WTC11 (cell line): ENCODE measurements around the gene AKAP13. TPM values are rescaled to one million over a fixed set of nuclear protein-coding genes. Genes with fewer than 3 reads are reported as not detected.

Experiments used
- ATAC-seq: fragments of 200-7000 bp; cut with Tn5 transposase; 2 replicates; pipeline ENCODE4 v1.10.0; 2021; ENCODE audit warnings: mild to moderate bottlenecking, moderate library complexity
- CTCF ChIA-PET: fragments of 300-600 bp; sonication (Branson Sonifier 250); formaldehyde crosslinking; loops from one replicate; lab custom pipeline; 2021; ENCODE audit warnings: antibody characterized with exemption; lab: Charles Lee
- POLR2A ChIA-PET: fragments of 350-600 bp; sonication (Branson Sonifier 250); formaldehyde crosslinking; loops from one replicate; lab custom pipeline; 2021; ENCODE audit warnings: antibody characterized with exemption; lab: Charles Lee
- DNase-seq: peaks from one replicate; pipeline ENCODE4 v3.0.0; 2021; ENCODE audit warnings: low spot score
- H3K27ac Mint-ChIP-seq: 2 replicates; pipeline ENCODE4 v1.8.0; 2021; ENCODE audit warnings: mixed read lengths
- H3K27me3 Mint-ChIP-seq: 2 replicates; pipeline ENCODE4 v1.8.0; 2021; ENCODE audit warnings: low read depth, mild to moderate bottlenecking, moderate library complexity, mixed read lengths
- H3K36me3 Mint-ChIP-seq: 2 replicates; pipeline ENCODE4 v1.8.0; 2021; ENCODE audit warnings: mixed read lengths
- H3K4me1 Mint-ChIP-seq: 2 replicates; pipeline ENCODE4 v1.8.0; 2022; ENCODE audit warnings: mixed read lengths
- H3K4me3 Mint-ChIP-seq: 2 replicates; pipeline ENCODE4 v1.8.0; 2021; ENCODE audit warnings: mild to moderate bottlenecking, moderate library complexity, mixed read lengths
- H3K9me3 Mint-ChIP-seq: 2 replicates; pipeline ENCODE4 v1.8.0; 2021; ENCODE audit warnings: mixed read lengths
- ATF1 ChIP-seq: sonication (generic); formaldehyde crosslinking; IDR thresholded peaks from 2 replicates; pipeline ENCODE4 v1.8.1; 2023; ENCODE audit warnings: mild to moderate bottlenecking, moderate library complexity, missing genetic modification reagents
- CREM ChIP-seq: sonication (generic); formaldehyde crosslinking; IDR thresholded peaks from 2 replicates; pipeline ENCODE4 v1.8.1; 2022; ENCODE audit warnings: mild to moderate bottlenecking, missing genetic modification reagents, moderate library complexity
- HMGA2 ChIP-seq: fragments of 250-450 bp; sonication (Bioruptor Pico); IDR thresholded peaks from 2 replicates; pipeline ENCODE4 v1.4.0; 2021; ENCODE audit warnings: mild to moderate bottlenecking, moderate library complexity
- MYBL2 ChIP-seq: sonication (generic); formaldehyde crosslinking; IDR thresholded peaks from 2 replicates; pipeline ENCODE4 v1.8.1; 2023; ENCODE audit warnings: mild to moderate bottlenecking, moderate library complexity, missing genetic modification reagents
- NFATC4 ChIP-seq: fragments of 250-450 bp; sonication (Bioruptor Pico); IDR thresholded peaks from 2 replicates; pipeline ENCODE4 v1.9.0; 2021; ENCODE audit warnings: mild to moderate bottlenecking
- NFYB ChIP-seq: sonication (generic); formaldehyde crosslinking; conservative IDR thresholded peaks from 2 replicates; pipeline ENCODE4 v1.8.0; 2022; ENCODE audit warnings: low read depth, missing genetic modification reagents
- NR3C1 ChIP-seq: sonication (generic); formaldehyde crosslinking; conservative IDR thresholded peaks from 2 replicates; pipeline ENCODE4 v1.8.1; 2023; ENCODE audit warnings: low read depth, mild to moderate bottlenecking, missing genetic modification reagents
- PRRX2 ChIP-seq: fragments of 250-450 bp; sonication (Bioruptor Pico); IDR thresholded peaks from 2 replicates; pipeline ENCODE4 v1.8.0; 2021; ENCODE audit warnings: mild to moderate bottlenecking
- SP1 ChIP-seq: sonication (generic); formaldehyde crosslinking; conservative IDR thresholded peaks from 2 replicates; pipeline ENCODE4 v1.8.1; 2022; ENCODE audit warnings: missing genetic modification reagents
- TEAD4 ChIP-seq: sonication (generic); formaldehyde crosslinking; IDR thresholded peaks from 2 replicates; pipeline ENCODE4 v1.8.0; 2022; ENCODE audit warnings: mild to moderate bottlenecking, missing genetic modification reagents
- ZNF219 ChIP-seq: sonication (generic); formaldehyde crosslinking; IDR thresholded peaks from 2 replicates; pipeline ENCODE4 v1.8.0; 2023; ENCODE audit warnings: missing genetic modification reagents, mild to moderate bottlenecking, borderline replicate concordance
- ZNF232 ChIP-seq: sonication (generic); formaldehyde crosslinking; IDR thresholded peaks from 2 replicates; pipeline ENCODE4 v1.8.0; 2022; ENCODE audit warnings: mild to moderate bottlenecking, missing genetic modification reagents
- ZNF423 ChIP-seq: fragments of 250-450 bp; sonication (Bioruptor Pico); IDR thresholded peaks from 2 replicates; pipeline ENCODE4 v2.1.2; 2022; ENCODE audit warnings: mild to moderate bottlenecking, moderate library complexity
- total RNA-seq: library from RNA; stranded (reverse); gene quantifications from 3 replicates; pipeline ENCODE4 v1.2.3, GENCODE V29; 2021
- TF ChIP-seq, protein P1 (sequence below): sonication (generic); formaldehyde crosslinking; IDR thresholded peaks from 2 replicates; pipeline ENCODE4 v1.8.1; 2023; ENCODE audit warnings: mild to moderate bottlenecking, missing genetic modification reagents, moderate library complexity
- TF ChIP-seq, protein P2 (sequence below): sonication (generic); formaldehyde crosslinking; IDR thresholded peaks from 2 replicates; pipeline ENCODE4 v1.8.1; 2022; ENCODE audit warnings: low read depth, mild to moderate bottlenecking, moderate library complexity, missing genetic modification reagents, borderline replicate concordance
- TF ChIP-seq, protein P3 (sequence below): sonication (generic); formaldehyde crosslinking; IDR thresholded peaks from 2 replicates; pipeline ENCODE4 v1.8.1; 2023; ENCODE audit warnings: mild to moderate bottlenecking, missing genetic modification reagents

AKAP13 gene
- total RNA-seq, 1 experiment from 2014 or later: 50.3 TPM

DNA sequence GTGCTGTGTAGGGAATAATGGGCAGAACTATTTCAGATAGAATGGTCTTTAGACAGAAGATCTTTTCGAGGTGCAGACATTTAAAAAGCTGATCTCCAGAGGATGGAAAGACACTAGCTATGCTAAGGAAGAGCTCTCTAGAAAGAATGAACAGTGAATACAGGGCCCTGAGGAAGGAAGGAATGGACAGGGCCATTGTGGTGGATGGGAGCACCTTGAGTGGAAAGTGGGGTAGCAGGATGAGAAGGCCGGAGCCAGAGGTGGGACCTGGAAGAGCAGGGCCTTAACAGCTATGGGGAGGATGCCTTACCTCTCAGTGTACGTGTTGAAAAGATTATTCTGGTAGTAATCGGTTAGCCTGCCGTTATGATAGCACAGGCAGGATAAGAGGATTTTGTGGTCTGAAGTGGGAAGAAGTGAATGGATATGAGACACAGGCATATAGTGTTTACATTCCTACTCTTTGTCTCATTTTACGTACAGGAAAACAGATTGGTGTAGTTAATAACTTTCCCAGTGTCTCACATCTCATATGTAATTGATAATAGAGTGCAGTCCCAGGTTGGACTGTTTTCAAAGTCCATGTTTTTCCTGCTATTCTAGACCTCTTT lies 241.9 kb downstream of the AKAP13 start:
- no peak overlapping the region for H3K27ac Mint-ChIP-seq
- CTCF ChIA-PET: no interaction called here
- H3K4me1 Mint-ChIP-seq: no peaks in the 10 kb centered on the region
- TF ChIP-seq, protein P1, sequence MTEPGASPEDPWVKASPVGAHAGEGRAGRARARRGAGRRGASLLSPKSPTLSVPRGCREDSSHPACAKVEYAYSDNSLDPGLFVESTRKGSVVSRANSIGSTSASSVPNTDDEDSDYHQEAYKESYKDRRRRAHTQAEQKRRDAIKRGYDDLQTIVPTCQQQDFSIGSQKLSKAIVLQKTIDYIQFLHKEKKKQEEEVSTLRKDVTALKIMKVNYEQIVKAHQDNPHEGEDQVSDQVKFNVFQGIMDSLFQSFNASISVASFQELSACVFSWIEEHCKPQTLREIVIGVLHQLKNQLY (CRISPR knock-in tag): no peak
- TF ChIP-seq HMGA2 (CRISPR knock-in tag): no peak
- no peak for TF ChIP-seq ATF1 (CRISPR knock-in tag)
- TF ChIP-seq NFYB (CRISPR knock-in tag): no peak
- TF ChIP-seq, protein P2, sequence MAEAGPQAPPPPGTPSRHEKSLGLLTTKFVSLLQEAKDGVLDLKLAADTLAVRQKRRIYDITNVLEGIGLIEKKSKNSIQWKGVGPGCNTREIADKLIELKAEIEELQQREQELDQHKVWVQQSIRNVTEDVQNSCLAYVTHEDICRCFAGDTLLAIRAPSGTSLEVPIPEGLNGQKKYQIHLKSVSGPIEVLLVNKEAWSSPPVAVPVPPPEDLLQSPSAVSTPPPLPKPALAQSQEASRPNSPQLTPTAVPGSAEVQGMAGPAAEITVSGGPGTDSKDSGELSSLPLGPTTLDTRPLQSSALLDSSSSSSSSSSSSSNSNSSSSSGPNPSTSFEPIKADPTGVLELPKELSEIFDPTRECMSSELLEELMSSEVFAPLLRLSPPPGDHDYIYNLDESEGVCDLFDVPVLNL (CRISPR knock-in tag): no peak
- TF ChIP-seq SP1 (CRISPR knock-in tag): no peak
- TF ChIP-seq TEAD4 (CRISPR knock-in tag): no peak
- TF ChIP-seq ZNF423 (CRISPR knock-in tag): no peak
- no peaks in the 10 kb centered on the region for H3K27me3 Mint-ChIP-seq
- no peak overlapping the region for H3K4me3 Mint-ChIP-seq
- no peaks in the 10 kb centered on the region for H3K9me3 Mint-ChIP-seq
- ATAC-seq: no peak
- H3K36me3 Mint-ChIP-seq: no peaks in the 10 kb centered on the region
- no peak for DNase-seq
- POLR2A ChIA-PET: no interaction called here

DNA sequence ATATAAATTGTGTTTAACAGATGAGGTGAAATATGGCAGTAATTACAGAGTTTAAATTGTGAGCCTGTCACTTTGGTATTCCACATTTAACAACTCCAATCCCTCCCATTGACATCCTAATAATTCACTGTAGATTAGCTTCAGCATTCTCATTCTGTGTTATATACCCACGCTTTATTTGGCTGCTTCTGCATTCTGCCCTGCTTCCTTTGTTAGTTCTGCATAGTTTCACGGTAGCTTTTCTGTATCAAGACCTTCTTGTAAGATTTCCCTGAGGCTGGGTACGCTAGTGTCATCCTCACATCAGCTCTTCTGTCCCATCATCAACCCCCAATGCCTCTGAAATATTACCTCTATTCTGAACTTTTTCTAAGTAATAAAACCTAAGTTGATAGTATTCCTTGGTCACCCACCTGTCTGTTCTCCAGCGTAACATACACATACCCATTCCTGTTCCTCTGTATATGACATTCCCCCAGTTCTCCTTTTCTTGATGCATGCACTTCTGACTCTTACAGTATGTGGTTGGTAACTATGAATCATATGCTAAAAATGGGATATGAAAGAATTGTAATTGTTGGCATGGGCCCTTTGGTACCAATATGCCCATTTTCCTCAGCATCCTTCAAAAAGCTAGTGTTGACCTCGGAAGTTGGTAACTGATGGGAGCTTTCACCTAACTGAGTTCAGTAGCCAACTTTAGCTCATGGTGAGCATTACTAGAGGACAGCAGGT lies 243.1 kb downstream of the AKAP13 start:
- ChIA-PET CTCF (interaction anchor here (0.5 to 1.7 kb wide), 3 partner anchors 22 to 327 kb away, joined by 3 to 4 read pairs (median 4); no protein-coding TSS in a partner anchor), POLR2A (no interaction called here)
- TF ChIP-seq MYBL2 (CRISPR knock-in tag): no peak
- TF ChIP-seq, protein P3, sequence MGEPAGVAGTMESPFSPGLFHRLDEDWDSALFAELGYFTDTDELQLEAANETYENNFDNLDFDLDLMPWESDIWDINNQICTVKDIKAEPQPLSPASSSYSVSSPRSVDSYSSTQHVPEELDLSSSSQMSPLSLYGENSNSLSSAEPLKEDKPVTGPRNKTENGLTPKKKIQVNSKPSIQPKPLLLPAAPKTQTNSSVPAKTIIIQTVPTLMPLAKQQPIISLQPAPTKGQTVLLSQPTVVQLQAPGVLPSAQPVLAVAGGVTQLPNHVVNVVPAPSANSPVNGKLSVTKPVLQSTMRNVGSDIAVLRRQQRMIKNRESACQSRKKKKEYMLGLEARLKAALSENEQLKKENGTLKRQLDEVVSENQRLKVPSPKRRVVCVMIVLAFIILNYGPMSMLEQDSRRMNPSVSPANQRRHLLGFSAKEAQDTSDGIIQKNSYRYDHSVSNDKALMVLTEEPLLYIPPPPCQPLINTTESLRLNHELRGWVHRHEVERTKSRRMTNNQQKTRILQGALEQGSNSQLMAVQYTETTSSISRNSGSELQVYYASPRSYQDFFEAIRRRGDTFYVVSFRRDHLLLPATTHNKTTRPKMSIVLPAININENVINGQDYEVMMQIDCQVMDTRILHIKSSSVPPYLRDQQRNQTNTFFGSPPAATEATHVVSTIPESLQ: no peak
- ATAC-seq: no peak
- Mint-ChIP-seq H3K27ac (no peak overlapping the region), H3K4me3 (no peak overlapping the region), H3K9me3 (no peaks in the 10 kb centered on the region), H3K27me3 (no peaks in the 10 kb centered on the region), H3K4me1 (0 out of 2 replicates have a peak, but pooled peaks cover 4% of the 10 kb centered on the region), H3K36me3 (no peaks in the 10 kb centered on the region)
- no peak for DNase-seq

DNA sequence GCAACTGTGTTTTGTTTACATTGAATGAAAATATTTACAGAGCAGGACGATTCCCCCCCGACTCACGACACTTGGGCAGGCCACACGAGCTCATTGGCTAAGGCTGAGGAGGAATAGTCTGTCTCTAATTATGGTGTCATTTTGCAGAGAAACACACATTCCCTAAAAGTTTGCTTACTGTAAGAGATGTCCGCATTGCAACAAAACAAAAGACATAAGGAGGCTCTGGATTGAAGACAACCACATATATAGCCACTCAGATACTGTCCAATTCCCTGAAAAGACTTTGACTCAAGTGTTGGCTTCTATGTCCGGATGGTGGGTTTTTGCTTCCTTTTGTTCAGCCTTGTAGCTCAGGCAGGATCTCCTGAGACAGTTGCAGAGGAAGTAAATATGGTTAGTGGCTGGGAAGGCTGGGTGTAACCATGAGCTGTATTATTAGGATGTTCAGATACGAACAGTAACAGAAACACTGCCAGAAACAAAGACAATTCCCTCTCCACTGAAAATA lies 243.9 kb downstream of the AKAP13 start:
- H3K4me1 Mint-ChIP-seq: 0 out of 2 replicates have a peak, but pooled peaks cover 4% of the 10 kb centered on the region
- no peak for ATAC-seq
- H3K27me3 Mint-ChIP-seq: no peaks in the 10 kb centered on the region
- no peaks in the 10 kb centered on the region for H3K9me3 Mint-ChIP-seq
- H3K4me3 Mint-ChIP-seq: no peak overlapping the region
- ChIA-PET CTCF (interaction anchor here (1.4 to 1.7 kb wide), 2 partner anchors 293 to 328 kb away, joined by 3 to 4 read pairs; no protein-coding TSS in a partner anchor), POLR2A (no interaction called here)
- DNase-seq: no peak
- no peak for TF ChIP-seq NFATC4 (CRISPR knock-in tag)
- H3K36me3 Mint-ChIP-seq: no peaks in the 10 kb centered on the region
- no peak overlapping the region for H3K27ac Mint-ChIP-seq

DNA sequence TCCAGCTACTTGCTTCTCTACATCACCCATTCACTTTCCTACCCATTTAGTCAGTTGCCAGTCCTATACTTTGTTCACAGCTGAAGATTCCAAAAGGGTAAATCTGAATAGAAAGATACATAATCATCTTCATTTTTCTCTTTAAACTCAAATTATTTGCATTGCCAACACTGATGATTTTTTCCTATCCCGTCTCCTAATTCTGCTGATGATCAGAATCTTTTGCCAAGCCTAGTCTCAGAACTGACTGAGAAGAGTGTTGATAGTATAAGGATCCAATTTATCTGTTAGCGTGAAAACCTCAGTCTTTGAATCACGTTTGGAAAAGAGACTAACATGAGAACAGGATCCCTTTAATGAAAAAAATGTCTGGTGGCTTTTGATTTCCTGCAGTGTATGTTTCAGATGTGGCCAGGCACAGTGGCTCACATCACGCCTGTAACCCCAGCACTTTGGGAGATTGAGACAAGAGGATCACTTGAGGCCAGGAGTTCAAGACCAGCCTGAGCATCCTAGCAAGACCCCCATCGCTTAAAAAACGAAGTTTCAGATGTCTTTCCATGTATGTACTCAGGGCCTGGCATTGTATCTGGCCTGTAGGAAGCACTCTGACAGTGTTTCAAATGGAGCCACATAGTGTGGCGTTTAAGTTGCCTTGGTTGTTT lies 244.9 kb downstream of the AKAP13 start:
- ChIA-PET CTCF (interaction anchor here (1.7 kb wide), 1 partner anchor 329 kb away, joined by 3 read pairs; no protein-coding TSS in a partner anchor), POLR2A (no interaction called here)
- Mint-ChIP-seq H3K27ac (no peak overlapping the region), H3K27me3 (no peaks in the 10 kb centered on the region), H3K4me3 (no peak overlapping the region), H3K9me3 (no peaks in the 10 kb centered on the region), H3K36me3 (no peaks in the 10 kb centered on the region), H3K4me1 (0 out of 2 replicates have a peak, but pooled peaks cover 4% of the 10 kb centered on the region)
- ATAC-seq (no peak), DNase-seq (no peak)
- no peak for TF ChIP-seq CREM (CRISPR knock-in tag)
- TF ChIP-seq PRRX2 (CRISPR knock-in tag): no peak
- no peak for TF ChIP-seq ZNF219
- TF ChIP-seq NR3C1 (CRISPR knock-in tag): no peak
- no peak for TF ChIP-seq HMGA2 (CRISPR knock-in tag)
- TF ChIP-seq ZNF232 (CRISPR knock-in tag): no peak
